K562 (cell line): Measurements from ENCODE around the gene RNF223. TPM values are rescaled to one million over a fixed set of nuclear protein-coding genes. Genes with fewer than 3 reads are reported as not detected.

Experiments
- ATAC-seq: fragments of 200-7000 bp; cut with Tn5 transposase; 3 replicates; pipeline ENCODE4 v1.9.1; 2020; ENCODE audit warnings: moderate library complexity
- BruUV-seq: library from RNA; stranded (reverse); fragments of 400-500 nt; replicated peaks from 2 replicates; lab custom pipeline; 2021; lab: Mats Ljungman, UMichigan
- CTCF ChIA-PET: fragments of 300-600 bp; formaldehyde crosslinking; extraction: SDS; loops from one replicate; lab custom pipeline; 2021; ENCODE audit warnings: low intra/inter-chr PET ratio; lab: Yijun Ruan, JAX
- POLR2A ChIA-PET: fragments of 300-600, 350-650 bp; sonication (Branson Sonifier 250); formaldehyde crosslinking; extraction: SDS; loops from one replicate; lab custom pipeline; 2021; ENCODE audit warnings: antibody characterized with exemption, inconsistent platforms; lab: Yijun Ruan, JAX
- DNase-seq, 4 experiments: peaks; one replicate each; pipeline versions ENCODE4 v3.0.0 to v3.0.0-alpha.2; 2011 to 2018; ENCODE audit warnings: low spot score in 3 of 4, mixed read lengths in 3 of 4; ENCODE audit errors: extremely low read depth in 1 of 4
- FAIRE-seq: peaks from 2 replicates; lab custom pipeline; 2011; peaks lifted over from hg19 to GRCh38; lab: Jason Lieb, UNC
- H2AFZ ChIP-seq: 2 replicates; pipeline ENCODE4 v1.6.0; 2011; ENCODE audit warnings: low read depth, low read length, control low read depth, inconsistent platforms
- H3K27ac ChIP-seq: fragments of 200-600 bp; 3 replicates; pipeline ENCODE4 v1.8.0; 2011; ENCODE audit warnings: low read depth, mild to moderate bottlenecking, control low read depth, inconsistent platforms, low read length, moderate library complexity, mixed read lengths; ENCODE audit errors: extremely low read depth
- H3K27me3 ChIP-seq, 2 experiments: fragments of 300-600 bp in 1 of 2; 2 replicates in 1 of 2; 3 replicates in 1 of 2; pipeline versions ENCODE4 v1.6.0 to v1.8.0; 2011; ENCODE audit warnings: inconsistent platforms in 2 of 2, low read length in 2 of 2, mild to moderate bottlenecking in 1 of 2, mixed read lengths in 1 of 2, moderate library complexity in 1 of 2; ENCODE audit not compliant: control insufficient read depth in 2 of 2, insufficient read depth in 2 of 2
- H3K36me3 ChIP-seq: fragments of 300-600 bp; 3 replicates; pipeline ENCODE4 v1.8.0; 2011; ENCODE audit warnings: mild to moderate bottlenecking, low read length, inconsistent platforms; ENCODE audit not compliant: control insufficient read depth, insufficient read depth
- H3K4me1 ChIP-seq, 2 experiments: fragments of 200-600 bp in 1 of 2; replicated peaks in 1 of 2; 2 replicates in 1 of 2; 3 replicates in 1 of 2; pipeline versions ENCODE4 v1.5.1 to v1.8.0; 2011; ENCODE audit warnings: inconsistent platforms in 2 of 2, low read length in 2 of 2, mild to moderate bottlenecking in 1 of 2, mixed read lengths in 1 of 2, moderate library complexity in 1 of 2; ENCODE audit not compliant: control insufficient read depth in 2 of 2, insufficient read depth in 2 of 2
- H3K4me2 ChIP-seq: 2 replicates; pipeline ENCODE4 v1.6.1; 2011; ENCODE audit warnings: low read length, control low read depth, inconsistent platforms, mixed read lengths; ENCODE audit not compliant: insufficient read depth
- H3K4me3 ChIP-seq: fragments of 200-600 bp; sonication (generic), shearing (Covaris generic); 2 replicates; pipeline ENCODE4 v1.5.1; 2016; ENCODE audit warnings: control low read depth, inconsistent platforms
- H3K79me2 ChIP-seq: fragments of 200-600 bp; 3 replicates; pipeline ENCODE4 v1.8.0; 2011; ENCODE audit warnings: low read length, inconsistent platforms; ENCODE audit not compliant: control insufficient read depth, insufficient read depth
- H3K9ac ChIP-seq, 2 experiments: 2 replicates each; pipeline versions ENCODE4 v1.6.0 to v1.6.1; 2011; ENCODE audit warnings: low read depth in 2 of 2, low read length in 2 of 2, control low read depth in 1 of 2, inconsistent platforms in 1 of 2, mild to moderate bottlenecking in 1 of 2, mixed read lengths in 1 of 2; ENCODE audit not compliant: insufficient read depth in 1 of 2
- H3K9me1 ChIP-seq: one replicate; pipeline ENCODE4 v1.6.0; 2011; ENCODE audit warnings: inconsistent platforms, mild to moderate bottlenecking, low read length, moderate library complexity; ENCODE audit not compliant: control insufficient read depth, insufficient read depth
- H3K9me3 ChIP-seq: replicated peaks from 2 replicates; pipeline ENCODE4 v1.5.1; 2011; ENCODE audit warnings: low read depth, low read length, inconsistent platforms; ENCODE audit not compliant: control insufficient read depth, insufficient read depth
- H4K20me1 ChIP-seq: replicated peaks from 2 replicates; pipeline ENCODE4 v1.6.1; 2011; ENCODE audit warnings: low read length, inconsistent platforms, mixed read lengths; ENCODE audit not compliant: control insufficient read depth, insufficient read depth
- ATF7 ChIP-seq: fragments of 450-650 bp; IDR thresholded peaks from 2 replicates; pipeline ENCODE4 v1.7.1; 2014; ENCODE audit warnings: mild to moderate bottlenecking, moderate library complexity
- ETS2 ChIP-seq: IDR thresholded peaks from 2 replicates; pipeline ENCODE4 v1.6.1; 2016; ENCODE audit warnings: borderline replicate concordance, missing genetic modification characterization, mild to moderate bottlenecking, moderate library complexity, missing compliant biosample characterization; ENCODE audit not compliant: poor library complexity, severe bottlenecking
- MAFF ChIP-seq: IDR thresholded peaks from 2 replicates; pipeline ENCODE4 v1.6.1; 2012; ENCODE audit warnings: low read length, improper control_type of control experiment
- MTA1 ChIP-seq: fragments of 450-650 bp; IDR thresholded peaks from 2 replicates; pipeline ENCODE4 v1.6.1; 2017; ENCODE audit warnings: borderline replicate concordance
- NFIC ChIP-seq: fragments of 450-650 bp; IDR thresholded peaks from 2 replicates; pipeline ENCODE4 v1.6.1; 2017; ENCODE audit warnings: mild to moderate bottlenecking, inconsistent platforms
- ZBTB1 ChIP-seq: sonication (generic); formaldehyde crosslinking; IDR thresholded peaks from 2 replicates; pipeline ENCODE4 v1.8.1; 2023; ENCODE audit warnings: missing genetic modification reagents, low read depth, mild to moderate bottlenecking, borderline replicate concordance
- ZNF766 ChIP-seq: fragments of 200-800 bp; sonication (Bioruptor generic); conservative IDR thresholded peaks from 2 replicates; pipeline ENCODE4 v1.6.1; 2016; ENCODE audit warnings: missing genetic modification characterization, missing compliant biosample characterization
- ZNF778 ChIP-seq: fragments of 450-650 bp; formaldehyde crosslinking; IDR thresholded peaks from 2 replicates; pipeline ENCODE4 v1.4.0; 2020; ENCODE audit warnings: mild to moderate bottlenecking, moderate library complexity
- WGBS: fragments of 100-300 bp; shearing (Covaris generic); methylation state at CpG from one replicate; pipeline ENCODE4 v1.1.6; 2016; ENCODE audit warnings: low coverage, mixed read lengths; ENCODE audit not compliant: insufficient coverage; ENCODE audit errors: missing lambda C conversion rate; 5-methylcytosine and 5-hydroxymethylcytosine counted together
- in situ Hi-C: fragments of 300-500 bp; cut with MboI; formaldehyde crosslinking; loops from 4 replicates; pipeline ENCODE4 v1.15.0; 2018; ENCODE audit warnings: inconsistent platforms, mixed read lengths
- intact Hi-C: fragments of 100-400 bp; cut with micrococcal nuclease; formaldehyde crosslinking; loops from 2 replicates; pipeline ENCODE4 v1.14.2; 2022
- polyA plus RNA-seq, 8 experiments: library from polyadenylated mRNA; depleted of rRNA in 4 of 8; stranded (reverse) in 5 of 8; unstranded in 3 of 8; fragments of >200 nt; fragmentation: Nextera tagmentation in 2 of 8; fragmentation: Illumina TruSeq in 1 of 8; extraction: Ambion mirVana in 2 of 8; extraction: Trizol in 1 of 8; gene quantifications; 2 replicates each; pipeline versions ENCODE4 v1.2.1 to v1.2.3, GENCODE V29; 2011 to 2014; ENCODE audit warnings: inconsistent platforms in 1 of 8, missing spikeins in 1 of 8
- total RNA-seq, 7 experiments: library from RNA; depleted of rRNA in 6 of 7; stranded (reverse); fragments of >200 nt in 6 of 7; fragmentation: Illumina TruSeq in 2 of 7; extraction: Trizol in 2 of 7; gene quantifications; 2 replicates each; pipeline versions ENCODE4 v1.2.1 to v1.2.3, GENCODE V29; 2011 to 2021; ENCODE audit warnings: low replicate concordance in 1 of 7
- TF ChIP-seq, protein P1 (sequence below): fragments of 250-450 bp; sonication (Bioruptor Pico); IDR thresholded peaks from 2 replicates; pipeline ENCODE4 v1.4.0; 2020; ENCODE audit warnings: mild to moderate bottlenecking, moderate library complexity
- TF ChIP-seq, protein P2 (sequence below): fragments of 450-650 bp; IDR thresholded peaks from 2 replicates; pipeline ENCODE4 v1.6.1; 2017; ENCODE audit warnings: antibody characterized with exemption, mild to moderate bottlenecking
- TF ChIP-seq, protein P3 (sequence below): fragments of 450-650 bp; IDR thresholded peaks from 2 replicates; pipeline ENCODE4 v1.7.0; 2016; ENCODE audit warnings: borderline replicate concordance

The RNF223 gene
- total and polyA plus RNA-seq, 9 of the 15 experiments (the other 6 are each of a cell fraction or from before 2014, with no cell fraction given): 0.04 to 0.32 TPM; not detected in 7

- Histone ChIP-seq H3K9me3 (peaks cover 21% of the 10 kb centered on the region), H3K4me3 (peak overlapping the region; percentile 96), H3K27ac (no peak overlapping the region), H2AFZ (peak overlapping the region; percentile 76), H3K4me2 (peak overlapping the region; percentile 67), H3K9ac (peak overlapping the region; percentile 39 to 89; a peak in 3 of 4 replicates), H3K4me1 (peaks cover 0 to 39% of the 10 kb centered on the region in 2 experiments; a peak in 3 of 5 replicates), H3K27me3 (peaks cover 25 to 39% of the 10 kb centered on the region in 2 experiments; a peak in 4 of 5 replicates), H4K20me1 (peaks cover 3% of the 10 kb centered on the region; the same call in 1 of the 2 replicates), H3K79me2 (peaks cover 33% of the 10 kb centered on the region), H3K36me3 (peaks cover 18% of the 10 kb centered on the region), H3K9me1 (no peaks in the 10 kb centered on the region)
- DNase-seq (peak in 1 of 4 experiments; percentile 38), FAIRE-seq (no peak), ATAC-seq (no peak)
- CTCF ChIA-PET: no interaction called here
- in situ Hi-C loops (no loop called here), intact Hi-C loops (loop anchor here (1.0 to 2.0 kb wide), 2 partner anchors 84 to 176 kb away; no protein-coding TSS in a partner anchor)
- POLR2A ChIA-PET: interaction anchor here (0.6 kb wide), 2 partner anchors 116 to 146 kb away, joined by 3 read pairs; partner anchors contain the start of gene B3GALT6
- BruUV-seq: no TSS peak
- 6% methylated on average over 47 of the region's 47 CpGs for WGBS
- TF ChIP-seq MAFF (no peak), ZNF766 (CRISPR knock-in tag) (no peak), ZNF778 (CRISPR knock-in tag) (no peak), NFIC (no peak), MTA1 (no peak), ETS2 (tag) (peak; percentile 33), ZBTB1 (CRISPR knock-in tag) (no peak), ATF7 (no peak)
- TF ChIP-seq, protein P1, sequence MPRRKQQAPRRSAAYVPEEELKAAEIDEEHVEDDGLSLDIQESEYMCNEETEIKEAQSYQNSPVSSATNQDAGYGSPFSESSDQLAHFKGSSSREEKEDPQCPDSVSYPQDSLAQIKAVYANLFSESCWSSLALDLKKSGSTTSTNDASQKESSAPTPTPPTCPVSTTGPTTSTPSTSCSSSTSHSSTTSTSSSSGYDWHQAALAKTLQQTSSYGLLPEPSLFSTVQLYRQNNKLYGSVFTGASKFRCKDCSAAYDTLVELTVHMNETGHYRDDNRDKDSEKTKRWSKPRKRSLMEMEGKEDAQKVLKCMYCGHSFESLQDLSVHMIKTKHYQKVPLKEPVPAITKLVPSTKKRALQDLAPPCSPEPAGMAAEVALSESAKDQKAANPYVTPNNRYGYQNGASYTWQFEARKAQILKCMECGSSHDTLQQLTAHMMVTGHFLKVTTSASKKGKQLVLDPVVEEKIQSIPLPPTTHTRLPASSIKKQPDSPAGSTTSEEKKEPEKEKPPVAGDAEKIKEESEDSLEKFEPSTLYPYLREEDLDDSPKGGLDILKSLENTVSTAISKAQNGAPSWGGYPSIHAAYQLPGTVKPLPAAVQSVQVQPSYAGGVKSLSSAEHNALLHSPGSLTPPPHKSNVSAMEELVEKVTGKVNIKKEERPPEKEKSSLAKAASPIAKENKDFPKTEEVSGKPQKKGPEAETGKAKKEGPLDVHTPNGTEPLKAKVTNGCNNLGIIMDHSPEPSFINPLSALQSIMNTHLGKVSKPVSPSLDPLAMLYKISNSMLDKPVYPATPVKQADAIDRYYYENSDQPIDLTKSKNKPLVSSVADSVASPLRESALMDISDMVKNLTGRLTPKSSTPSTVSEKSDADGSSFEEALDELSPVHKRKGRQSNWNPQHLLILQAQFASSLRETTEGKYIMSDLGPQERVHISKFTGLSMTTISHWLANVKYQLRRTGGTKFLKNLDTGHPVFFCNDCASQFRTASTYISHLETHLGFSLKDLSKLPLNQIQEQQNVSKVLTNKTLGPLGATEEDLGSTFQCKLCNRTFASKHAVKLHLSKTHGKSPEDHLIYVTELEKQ (CRISPR knock-in tag): no peak
- TF ChIP-seq, protein P2, sequence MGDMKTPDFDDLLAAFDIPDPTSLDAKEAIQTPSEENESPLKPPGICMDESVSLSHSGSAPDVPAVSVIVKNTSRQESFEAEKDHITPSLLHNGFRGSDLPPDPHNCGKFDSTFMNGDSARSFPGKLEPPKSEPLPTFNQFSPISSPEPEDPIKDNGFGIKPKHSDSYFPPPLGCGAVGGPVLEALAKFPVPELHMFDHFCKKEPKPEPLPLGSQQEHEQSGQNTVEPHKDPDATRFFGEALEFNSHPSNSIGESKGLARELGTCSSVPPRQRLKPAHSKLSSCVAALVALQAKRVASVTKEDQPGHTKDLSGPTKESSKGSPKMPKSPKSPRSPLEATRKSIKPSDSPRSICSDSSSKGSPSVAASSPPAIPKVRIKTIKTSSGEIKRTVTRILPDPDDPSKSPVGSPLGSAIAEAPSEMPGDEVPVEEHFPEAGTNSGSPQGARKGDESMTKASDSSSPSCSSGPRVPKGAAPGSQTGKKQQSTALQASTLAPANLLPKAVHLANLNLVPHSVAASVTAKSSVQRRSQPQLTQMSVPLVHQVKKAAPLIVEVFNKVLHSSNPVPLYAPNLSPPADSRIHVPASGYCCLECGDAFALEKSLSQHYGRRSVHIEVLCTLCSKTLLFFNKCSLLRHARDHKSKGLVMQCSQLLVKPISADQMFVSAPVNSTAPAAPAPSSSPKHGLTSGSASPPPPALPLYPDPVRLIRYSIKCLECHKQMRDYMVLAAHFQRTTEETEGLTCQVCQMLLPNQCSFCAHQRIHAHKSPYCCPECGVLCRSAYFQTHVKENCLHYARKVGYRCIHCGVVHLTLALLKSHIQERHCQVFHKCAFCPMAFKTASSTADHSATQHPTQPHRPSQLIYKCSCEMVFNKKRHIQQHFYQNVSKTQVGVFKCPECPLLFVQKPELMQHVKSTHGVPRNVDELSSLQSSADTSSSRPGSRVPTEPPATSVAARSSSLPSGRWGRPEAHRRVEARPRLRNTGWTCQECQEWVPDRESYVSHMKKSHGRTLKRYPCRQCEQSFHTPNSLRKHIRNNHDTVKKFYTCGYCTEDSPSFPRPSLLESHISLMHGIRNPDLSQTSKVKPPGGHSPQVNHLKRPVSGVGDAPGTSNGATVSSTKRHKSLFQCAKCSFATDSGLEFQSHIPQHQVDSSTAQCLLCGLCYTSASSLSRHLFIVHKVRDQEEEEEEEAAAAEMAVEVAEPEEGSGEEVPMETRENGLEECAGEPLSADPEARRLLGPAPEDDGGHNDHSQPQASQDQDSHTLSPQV: no peak
- TF ChIP-seq, protein P3, sequence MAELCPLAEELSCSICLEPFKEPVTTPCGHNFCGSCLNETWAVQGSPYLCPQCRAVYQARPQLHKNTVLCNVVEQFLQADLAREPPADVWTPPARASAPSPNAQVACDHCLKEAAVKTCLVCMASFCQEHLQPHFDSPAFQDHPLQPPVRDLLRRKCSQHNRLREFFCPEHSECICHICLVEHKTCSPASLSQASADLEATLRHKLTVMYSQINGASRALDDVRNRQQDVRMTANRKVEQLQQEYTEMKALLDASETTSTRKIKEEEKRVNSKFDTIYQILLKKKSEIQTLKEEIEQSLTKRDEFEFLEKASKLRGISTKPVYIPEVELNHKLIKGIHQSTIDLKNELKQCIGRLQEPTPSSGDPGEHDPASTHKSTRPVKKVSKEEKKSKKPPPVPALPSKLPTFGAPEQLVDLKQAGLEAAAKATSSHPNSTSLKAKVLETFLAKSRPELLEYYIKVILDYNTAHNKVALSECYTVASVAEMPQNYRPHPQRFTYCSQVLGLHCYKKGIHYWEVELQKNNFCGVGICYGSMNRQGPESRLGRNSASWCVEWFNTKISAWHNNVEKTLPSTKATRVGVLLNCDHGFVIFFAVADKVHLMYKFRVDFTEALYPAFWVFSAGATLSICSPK: no peak
These were observed 42.8 kb upstream of the RNF223 start for GRCh38 chr1:1116701-1117468.
